ENCODE measurements around the gene HOMER1. TPM values are rescaled to one million over a fixed set of nuclear protein-coding genes. Genes with fewer than 3 reads are reported as not detected.

The HOMER1 gene
- polyA plus RNA-seq, 3 donors = 0.03 to 0.62 (median 0.04) TPM

GRCh38 chr5:79488058-79488457 is 25.9 kb downstream of the HOMER1 start:
- Histone ChIP-seq H3K27ac (ENCODE audit: low read depth in 1 of 2, low read length in 2 of 2) (no peak overlapping the region), H3K4me2 (replicated peaks; ENCODE audit: extremely low read depth, low read length, poor library complexity, severe bottlenecking) (no peak overlapping the region), H3K4me3 (replicated peaks in 1 of 3; ENCODE audit: low read depth in 2 of 3, low read length in 3 of 3) (no peak overlapping the region), H3K9ac (ENCODE audit: insufficient read depth, low read length, poor library complexity, severe bottlenecking) (no peak overlapping the region), H2AFZ (ENCODE audit: insufficient read depth, low read depth, low read length, poor library complexity, severe bottlenecking) (no peak overlapping the region), H3K27me3 (ENCODE audit: control insufficient read depth in 2 of 2, insufficient read depth in 2 of 2, low read length in 2 of 2) (peaks cover 0 to 10% of the 10 kb centered on the region in 2 donors), H4K20me1 (ENCODE audit: insufficient read depth, low read length) (no peaks in the 10 kb centered on the region), H3K4me1 (ENCODE audit: control insufficient read depth in 1 of 2, insufficient read depth in 2 of 2, low read length in 2 of 2) (no peaks in the 10 kb centered on the region), H3K9me3 (replicated peaks in 1 of 2; ENCODE audit: control insufficient read depth in 1 of 2, insufficient read depth in 1 of 2, low read length in 2 of 2) (no peaks in the 10 kb centered on the region), H3K79me2 (ENCODE audit: insufficient read depth, low read length) (no peaks in the 10 kb centered on the region), H3K36me3 (replicated peaks in 1 of 2; ENCODE audit: control insufficient read depth in 1 of 2, insufficient read depth in 2 of 2, low read length in 2 of 2) (no peaks in the 10 kb centered on the region)
- no CpG with 5 or more reads among the region's 3 CpGs for WGBS (ENCODE audit: insufficient coverage)
- no peaks in the 10 kb centered on the region for H3K4me1 Mint-ChIP-seq
- no peak for TF ChIP-seq CTCF (IDR thresholded peaks at IDR 0.05)
- H3K27me3 Mint-ChIP-seq (ENCODE audit: low read depth in 3 of 3) = peaks cover 0 to 17% (median 2%) of the 10 kb centered on the region in 3 donors
- DNase-seq = no peak
- H3K9me3 Mint-ChIP-seq = peaks cover 0 to 4% (median 0%) of the 10 kb centered on the region in 7 donors
- H3K36me3 Mint-ChIP-seq = no peaks in the 10 kb centered on the region
- intact Hi-C loops (cut with micrococcal nuclease) = no loop called here
- H3K4me3 Mint-ChIP-seq = no peak overlapping the region
- no peak overlapping the region for H3K27ac Mint-ChIP-seq

GRCh38 chr5:79487251-79487650 is 26.7 kb downstream of the HOMER1 start:
- Histone ChIP-seq H3K4me3 (replicated peaks in 1 of 3; ENCODE audit: low read depth in 2 of 3, low read length in 3 of 3) (no peak overlapping the region), H3K4me1 (ENCODE audit: control insufficient read depth in 1 of 2, insufficient read depth in 2 of 2, low read length in 2 of 2) (no peaks in the 10 kb centered on the region), H2AFZ (ENCODE audit: insufficient read depth, low read depth, low read length, poor library complexity, severe bottlenecking) (no peak overlapping the region), H3K79me2 (ENCODE audit: insufficient read depth, low read length) (no peaks in the 10 kb centered on the region), H4K20me1 (ENCODE audit: insufficient read depth, low read length) (no peaks in the 10 kb centered on the region), H3K27me3 (ENCODE audit: control insufficient read depth in 2 of 2, insufficient read depth in 2 of 2, low read length in 2 of 2) (peaks cover 0 to 10% of the 10 kb centered on the region in 2 donors), H3K9ac (ENCODE audit: insufficient read depth, low read length, poor library complexity, severe bottlenecking) (no peak overlapping the region), H3K27ac (ENCODE audit: low read depth in 1 of 2, low read length in 2 of 2) (no peak overlapping the region), H3K9me3 (replicated peaks in 1 of 2; ENCODE audit: control insufficient read depth in 1 of 2, insufficient read depth in 1 of 2, low read length in 2 of 2) (no peaks in the 10 kb centered on the region), H3K36me3 (replicated peaks in 1 of 2; ENCODE audit: control insufficient read depth in 1 of 2, insufficient read depth in 2 of 2, low read length in 2 of 2) (no peaks in the 10 kb centered on the region), H3K4me2 (replicated peaks; ENCODE audit: extremely low read depth, low read length, poor library complexity, severe bottlenecking) (no peak overlapping the region)
- no peaks in the 10 kb centered on the region for H3K36me3 Mint-ChIP-seq
- TF ChIP-seq CTCF (IDR thresholded peaks at IDR 0.05) = no peak
- H3K27ac Mint-ChIP-seq = no peak overlapping the region
- H3K9me3 Mint-ChIP-seq = peaks cover 0 to 4% (median 0%) of the 10 kb centered on the region in 7 donors
- no peak for DNase-seq
- peaks cover 0 to 17% (median 2%) of the 10 kb centered on the region in 3 donors for H3K27me3 Mint-ChIP-seq (ENCODE audit: low read depth in 3 of 3)
- intact Hi-C loops (cut with micrococcal nuclease) = no loop called here
- H3K4me1 Mint-ChIP-seq = no peaks in the 10 kb centered on the region
- no peak overlapping the region for H3K4me3 Mint-ChIP-seq
- WGBS (ENCODE audit: insufficient coverage) = no CpG with 5 or more reads among the region's 3 CpGs

All from CD14-positive monocyte (primary cell).